Measurements from ENCODE around the gene NCK2.

Gene NCK2

DNA sequence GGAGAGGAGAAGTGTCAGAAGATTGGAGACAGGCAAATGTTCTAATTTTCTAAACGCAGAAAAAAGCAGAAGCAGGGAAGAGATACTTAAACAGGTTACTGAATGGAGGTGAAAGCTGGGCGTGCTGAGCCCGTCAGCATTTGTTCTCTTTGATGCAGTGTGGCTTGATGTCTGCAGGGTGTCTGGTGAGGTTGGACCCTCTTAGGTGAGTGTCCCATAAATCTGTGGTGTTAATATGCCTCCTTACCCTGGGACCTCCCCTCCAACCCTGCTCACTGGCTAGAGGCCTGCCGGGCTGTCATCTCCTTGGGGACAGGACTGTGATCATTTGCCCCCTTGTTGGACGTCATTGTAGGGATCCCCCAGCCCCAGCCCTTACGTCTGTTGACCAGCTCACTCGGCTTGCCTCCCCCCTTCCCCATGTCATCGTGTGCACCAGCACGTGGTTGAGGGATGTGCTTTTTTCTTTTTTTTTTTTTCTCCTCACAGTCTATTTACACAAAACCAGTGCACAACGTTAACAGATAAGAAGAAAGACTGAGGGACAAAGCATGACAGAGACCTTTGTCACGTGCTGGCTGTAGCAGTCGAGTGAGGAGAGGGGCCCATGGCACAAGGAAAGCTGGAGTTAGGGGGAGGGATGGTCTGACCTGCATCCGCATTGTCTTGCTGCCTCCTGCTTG lies 56.4 kb downstream of the NCK2 start:
- TF ChIP-seq, protein P1, sequence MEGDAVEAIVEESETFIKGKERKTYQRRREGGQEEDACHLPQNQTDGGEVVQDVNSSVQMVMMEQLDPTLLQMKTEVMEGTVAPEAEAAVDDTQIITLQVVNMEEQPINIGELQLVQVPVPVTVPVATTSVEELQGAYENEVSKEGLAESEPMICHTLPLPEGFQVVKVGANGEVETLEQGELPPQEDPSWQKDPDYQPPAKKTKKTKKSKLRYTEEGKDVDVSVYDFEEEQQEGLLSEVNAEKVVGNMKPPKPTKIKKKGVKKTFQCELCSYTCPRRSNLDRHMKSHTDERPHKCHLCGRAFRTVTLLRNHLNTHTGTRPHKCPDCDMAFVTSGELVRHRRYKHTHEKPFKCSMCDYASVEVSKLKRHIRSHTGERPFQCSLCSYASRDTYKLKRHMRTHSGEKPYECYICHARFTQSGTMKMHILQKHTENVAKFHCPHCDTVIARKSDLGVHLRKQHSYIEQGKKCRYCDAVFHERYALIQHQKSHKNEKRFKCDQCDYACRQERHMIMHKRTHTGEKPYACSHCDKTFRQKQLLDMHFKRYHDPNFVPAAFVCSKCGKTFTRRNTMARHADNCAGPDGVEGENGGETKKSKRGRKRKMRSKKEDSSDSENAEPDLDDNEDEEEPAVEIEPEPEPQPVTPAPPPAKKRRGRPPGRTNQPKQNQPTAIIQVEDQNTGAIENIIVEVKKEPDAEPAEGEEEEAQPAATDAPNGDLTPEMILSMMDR (IDR thresholded peaks at IDR 0.05; ENCODE audit: low read depth, low read length), result no peak
- no peak for DNase-seq (ENCODE audit: extremely low read depth, low read depth)

DNA sequence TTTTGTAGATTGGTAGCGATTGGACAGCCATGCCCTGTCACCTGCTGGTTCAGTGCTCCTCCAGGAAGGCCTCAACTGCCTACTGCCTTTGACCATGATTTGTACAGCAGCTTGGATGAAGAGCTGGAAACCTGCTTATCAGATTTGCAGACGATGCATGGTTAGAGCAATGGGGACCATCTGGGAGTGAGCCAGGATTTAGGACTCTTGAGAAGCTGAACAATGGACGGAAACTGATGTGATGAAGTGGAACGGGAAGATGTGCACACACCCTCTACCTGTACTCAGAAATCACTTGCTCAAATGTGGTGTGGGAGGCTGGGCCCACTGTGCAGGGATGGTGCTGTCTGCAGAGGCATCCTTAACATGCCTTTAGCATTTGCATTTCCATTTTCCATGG lies 57.2 kb downstream of the NCK2 start:
- no peak for DNase-seq (ENCODE audit: extremely low read depth, low read depth)
- TF ChIP-seq, protein P1 (IDR thresholded peaks at IDR 0.05; ENCODE audit: low read depth, low read length), result no peak

DNA sequence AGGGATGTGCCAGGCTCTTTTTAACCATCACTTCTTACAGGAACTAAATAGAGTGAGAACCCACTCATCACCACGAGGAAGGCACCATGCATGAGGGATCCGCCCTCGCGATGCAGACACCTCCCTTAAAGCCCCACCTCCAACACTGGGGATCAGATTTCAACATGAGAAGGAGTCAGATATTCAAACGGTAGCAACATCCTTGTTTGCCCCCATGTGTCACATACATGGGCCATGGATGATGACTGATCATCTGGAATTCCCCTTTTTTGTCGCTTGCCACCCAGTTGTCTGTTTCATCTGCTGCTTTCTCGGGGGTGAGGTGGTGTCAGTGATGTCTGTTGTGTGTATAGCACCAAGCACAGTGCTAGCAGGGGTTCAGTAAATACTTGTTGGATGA lies 57.9 kb downstream of the NCK2 start:
- no peak for DNase-seq (ENCODE audit: extremely low read depth, low read depth)
- TF ChIP-seq, protein P1 (IDR thresholded peaks at IDR 0.05; ENCODE audit: low read depth, low read length), result no peak

DNA sequence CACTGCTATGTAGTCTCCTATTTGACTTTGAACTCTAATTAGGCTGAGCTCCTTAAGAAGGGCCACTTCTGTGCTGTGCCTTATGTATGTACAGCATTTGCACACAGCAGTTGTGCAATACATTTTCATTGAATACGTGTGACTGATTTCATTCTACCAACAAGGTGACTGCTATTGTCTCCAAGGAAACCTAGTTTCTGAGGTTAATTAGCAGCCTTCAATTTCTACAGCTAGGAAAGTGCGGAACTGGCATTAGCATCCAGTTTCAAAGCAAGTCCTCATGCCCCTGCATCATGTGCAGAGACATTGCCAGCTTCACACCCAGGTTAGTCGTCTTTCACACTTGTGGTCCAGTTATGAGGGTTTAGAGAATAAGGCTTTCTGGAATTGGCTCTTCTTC lies 58.6 kb downstream of the NCK2 start:
- DNase-seq (ENCODE audit: extremely low read depth, low read depth), result no peak
- TF ChIP-seq, protein P1 (IDR thresholded peaks at IDR 0.05; ENCODE audit: low read depth, low read length), result no peak

DNA sequence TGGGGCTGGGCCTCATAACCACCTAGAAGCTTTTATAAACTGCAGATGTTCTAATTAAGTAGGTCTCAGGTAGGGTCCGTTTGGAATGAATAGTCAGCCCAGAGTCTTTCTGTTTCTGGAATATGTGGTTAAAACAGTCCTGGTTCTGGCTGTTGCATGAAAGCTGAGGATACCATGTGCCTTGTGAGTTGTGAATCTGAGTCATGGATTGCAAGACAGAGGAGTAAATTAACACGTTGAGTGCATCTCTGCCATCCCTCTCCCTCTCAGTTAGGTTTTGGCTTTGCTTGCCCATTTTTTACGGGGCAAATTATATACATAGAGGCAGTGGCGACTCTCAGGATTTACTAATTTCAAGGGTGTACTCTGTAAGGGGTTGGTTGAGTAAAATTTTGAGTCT lies 59.1 kb downstream of the NCK2 start:
- TF ChIP-seq, protein P1 (IDR thresholded peaks at IDR 0.05; ENCODE audit: low read depth, low read length), result no peak
- no peak for DNase-seq (ENCODE audit: extremely low read depth, low read depth)

DNA sequence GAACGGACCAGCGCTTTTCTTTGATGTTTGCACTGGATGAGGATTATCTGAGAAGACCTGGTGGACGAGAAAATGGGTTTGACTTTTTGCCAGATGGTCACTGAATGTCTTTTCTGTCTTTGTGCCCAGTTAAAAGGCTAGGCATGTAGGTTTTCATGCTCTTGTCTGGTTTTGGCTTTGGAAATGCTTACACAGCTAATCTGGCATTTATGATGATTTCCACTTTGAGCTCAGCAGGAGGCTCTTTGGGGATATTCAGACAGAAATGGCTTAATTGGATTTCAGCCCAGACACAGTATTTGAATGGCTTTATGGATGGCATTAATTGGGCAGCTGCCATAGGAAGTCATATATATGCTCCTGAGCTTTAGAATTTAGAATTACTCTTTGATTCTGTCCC lies 59.6 kb downstream of the NCK2 start:
- TF ChIP-seq, protein P1 (IDR thresholded peaks at IDR 0.05; ENCODE audit: low read depth, low read length), result no peak
- DNase-seq (ENCODE audit: extremely low read depth, low read depth), result no peak

DNA sequence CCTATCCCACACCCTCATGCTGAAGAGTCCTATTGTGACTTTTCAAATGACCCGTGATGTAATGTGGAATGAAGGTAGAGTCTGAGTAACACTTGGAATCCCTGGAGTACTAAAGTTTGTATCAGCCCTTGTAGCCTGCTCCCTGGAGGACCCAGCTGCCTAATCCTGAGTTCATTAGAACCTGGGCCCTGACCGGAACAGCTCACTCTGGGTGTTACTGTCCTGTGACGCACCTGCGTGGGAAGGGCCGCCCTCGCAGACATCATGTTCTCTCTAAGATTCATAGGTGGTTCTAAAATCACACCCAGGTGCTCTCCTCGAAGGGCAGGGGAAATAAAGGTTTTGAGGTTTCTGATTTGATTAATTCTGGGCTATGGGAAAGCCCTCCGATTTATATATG lies 62.3 kb downstream of the NCK2 start:
- TF ChIP-seq, protein P1 (IDR thresholded peaks at IDR 0.05; ENCODE audit: low read depth, low read length), result no peak
- DNase-seq (ENCODE audit: extremely low read depth, low read depth), result no peak

Measured in AG09319 (cell line).